Mesothelial cell of epicardium (in vitro differentiated cells): Measurements from ENCODE around the gene PARVG. TPM values are rescaled to one million over a fixed set of nuclear protein-coding genes. Genes with fewer than 3 reads are reported as not detected.

Experiments used
- DNase-seq, 2 experiments: peaks; one replicate each; pipeline ENCODE4 v3.0.0; 2021; ENCODE audit warnings: low spot score in 2 of 2; ENCODE audit not compliant: unreplicated experiment in 2 of 2
- H3K27ac Mint-ChIP-seq: 2 replicates; pipeline ENCODE4 v1.8.0; 2021; ENCODE audit warnings: mixed read lengths
- H3K27me3 Mint-ChIP-seq: 2 replicates; pipeline ENCODE4 v1.8.0; 2021; ENCODE audit warnings: low read depth, mixed read lengths
- H3K36me3 Mint-ChIP-seq: 2 replicates; pipeline ENCODE4 v1.8.0; 2021; ENCODE audit warnings: mixed read lengths
- H3K4me1 Mint-ChIP-seq: 2 replicates; pipeline ENCODE4 v1.8.0; 2021; ENCODE audit warnings: mixed read lengths
- H3K4me3 Mint-ChIP-seq: 2 replicates; pipeline ENCODE4 v1.8.0; 2021; ENCODE audit warnings: mild to moderate bottlenecking, moderate library complexity, mixed read lengths
- H3K9me3 Mint-ChIP-seq: 2 replicates; pipeline ENCODE4 v1.8.0; 2021; ENCODE audit warnings: mixed read lengths
- CTCF ChIP-seq: fragments of 200-600 bp; sonication (generic); IDR thresholded peaks from one replicate; pipeline ENCODE4 v1.5.0; 2021; ENCODE audit warnings: antibody characterized with exemption; ENCODE audit not compliant: unreplicated experiment
- total RNA-seq: library from RNA; stranded (reverse); gene quantifications from 3 replicates; pipeline ENCODE4 v1.2.1, GENCODE V29; 2021

Gene PARVG
- total RNA-seq, 1 donor from 2014 or later = 1.0 TPM

GRCh38 chr22:44213489-44214043 is 32.8 kb downstream of the PARVG start:
- DNase-seq = no peak
- TF ChIP-seq CTCF = no peak

GRCh38 chr22:44214187-44214586 is 33.5 kb downstream of the PARVG start:
- Mint-ChIP-seq H3K9me3 (peaks cover 11% of the 10 kb centered on the region), H3K36me3 (peaks cover 1% of the 10 kb centered on the region), H3K4me3 (no peak overlapping the region), H3K27me3 (peaks cover 18% of the 10 kb centered on the region), H3K27ac (no peak overlapping the region), H3K4me1 (no peaks in the 10 kb centered on the region)
- TF ChIP-seq CTCF = no peak
- no peak for DNase-seq

More at GRCh38 chr22:44213489-44214043, 32.8 kb downstream of the PARVG start:
- Mint-ChIP-seq H3K36me3 (peaks cover 1% of the 10 kb centered on the region), H3K4me3 (no peak overlapping the region), H3K9me3 (peaks cover 16% of the 10 kb centered on the region), H3K4me1 (no peaks in the 10 kb centered on the region), H3K27ac (no peak overlapping the region), H3K27me3 (peaks cover 23% of the 10 kb centered on the region)

GRCh38 chr22:44214764-44215163 is 34.0 kb downstream of the PARVG start:
- no peaks in the 10 kb centered on the region for H3K36me3 Mint-ChIP-seq
- peaks cover 6% of the 10 kb centered on the region for H3K9me3 Mint-ChIP-seq
- H3K4me1 Mint-ChIP-seq = no peaks in the 10 kb centered on the region
- H3K27me3 Mint-ChIP-seq = peaks cover 16% of the 10 kb centered on the region
- DNase-seq = no peak
- TF ChIP-seq CTCF = no peak
- no peak overlapping the region for H3K4me3 Mint-ChIP-seq
- no peak overlapping the region for H3K27ac Mint-ChIP-seq

- no peak overlapping the region for H3K27ac Mint-ChIP-seq
- H3K9me3 Mint-ChIP-seq = peaks cover under 1% of the 10 kb centered on the region
- H3K4me1 Mint-ChIP-seq = no peaks in the 10 kb centered on the region
- no peak overlapping the region for H3K4me3 Mint-ChIP-seq
- TF ChIP-seq CTCF = no peak
- no peak for DNase-seq
- H3K27me3 Mint-ChIP-seq = peaks cover 14% of the 10 kb centered on the region
- no peaks in the 10 kb centered on the region for H3K36me3 Mint-ChIP-seq
These were observed 34.6 kb downstream of the PARVG start for GRCh38 chr22:44215287-44215686.

GRCh38 chr22:44217346-44217745 is 36.6 kb downstream of the PARVG start:
- Mint-ChIP-seq H3K27me3 (peaks cover 6% of the 10 kb centered on the region), H3K4me1 (no peaks in the 10 kb centered on the region), H3K9me3 (peaks cover 4% of the 10 kb centered on the region), H3K4me3 (no peak overlapping the region), H3K36me3 (no peaks in the 10 kb centered on the region), H3K27ac (no peak overlapping the region)
- no peak for DNase-seq
- no peak for TF ChIP-seq CTCF

- Mint-ChIP-seq H3K27ac (no peak overlapping the region), H3K4me3 (no peak overlapping the region), H3K36me3 (no peaks in the 10 kb centered on the region), H3K27me3 (peaks cover 6% of the 10 kb centered on the region), H3K9me3 (peaks cover 4% of the 10 kb centered on the region), H3K4me1 (no peaks in the 10 kb centered on the region)
- no peak for DNase-seq
- no peak for TF ChIP-seq CTCF
These were observed 37.3 kb downstream of the PARVG start for GRCh38 chr22:44218071-44218470.
